ENCODE data around the gene PUSL1.
"Not testable (repeated sequence)": the region's sequence is repeated elsewhere in the genome, so short reads cannot be mapped to it uniquely, and the experiment has no call there.

Gene PUSL1

GRCh38 chr1:1309251-1310108 is 1.1 kb downstream of the PUSL1 start:
- in situ Hi-C loops (cut with MboI; ENCODE audit: low sequenced_read_pairs), result no loop called here

- in situ Hi-C loops (cut with MboI; ENCODE audit: low sequenced_read_pairs), result no loop called here
Observed at GRCh38 chr1:1310109-1310385, 1.6 kb downstream of the PUSL1 start.

GRCh38 chr1:1310476-1311053 is 2.2 kb downstream of the PUSL1 start:
- in situ Hi-C loops (cut with MboI; ENCODE audit: low sequenced_read_pairs), result no loop called here

- in situ Hi-C loops (cut with MboI; ENCODE audit: low sequenced_read_pairs), result no loop called here
Observed at GRCh38 chr1:1311107-1312104, 3.0 kb downstream of the PUSL1 start.

GRCh38 chr1:1312450-1313314 is 4.3 kb downstream of the PUSL1 start:
- in situ Hi-C loops (cut with MboI; ENCODE audit: low sequenced_read_pairs), result no loop called here

- in situ Hi-C loops (cut with MboI; ENCODE audit: low sequenced_read_pairs), result no loop called here
Observed at GRCh38 chr1:1313500-1314236, 5.3 kb downstream of the PUSL1 start.

- in situ Hi-C loops (cut with MboI; ENCODE audit: low sequenced_read_pairs), result no loop called here
Observed at GRCh38 chr1:1314237-1314586, 5.8 kb downstream of the PUSL1 start.

- in situ Hi-C loops (cut with MboI; ENCODE audit: low sequenced_read_pairs), result no loop called here
Observed at GRCh38 chr1:1314678-1315335, 6.4 kb downstream of the PUSL1 start.

GRCh38 chr1:1315435-1315954 is 7.1 kb downstream of the PUSL1 start:
- in situ Hi-C loops (cut with MboI; ENCODE audit: low sequenced_read_pairs), result no loop called here

GRCh38 chr1:1316199-1316598 is 7.8 kb downstream of the PUSL1 start:
- in situ Hi-C loops (cut with MboI; ENCODE audit: low sequenced_read_pairs), result not testable (repeated sequence)

GRCh38 chr1:1317420-1317819 is 9.0 kb downstream of the PUSL1 start:
- in situ Hi-C loops (cut with MboI; ENCODE audit: low sequenced_read_pairs), result no loop called here

- in situ Hi-C loops (cut with MboI; ENCODE audit: low sequenced_read_pairs), result no loop called here
Observed at GRCh38 chr1:1318131-1318652, 9.8 kb downstream of the PUSL1 start.

GRCh38 chr1:1318777-1319645 is 10.6 kb downstream of the PUSL1 start:
- in situ Hi-C loops (cut with MboI; ENCODE audit: low sequenced_read_pairs), result no loop called here

GRCh38 chr1:1319646-1319941 is 11.2 kb downstream of the PUSL1 start:
- in situ Hi-C loops (cut with MboI; ENCODE audit: low sequenced_read_pairs), result no loop called here

GRCh38 chr1:1320666-1321448 is 12.5 kb downstream of the PUSL1 start:
- in situ Hi-C loops (cut with MboI; ENCODE audit: low sequenced_read_pairs), result no loop called here

- in situ Hi-C loops (cut with MboI; ENCODE audit: low sequenced_read_pairs), result no loop called here
Observed at GRCh38 chr1:1321477-1321876, 13.1 kb downstream of the PUSL1 start.

- in situ Hi-C loops (cut with MboI; ENCODE audit: low sequenced_read_pairs), result no loop called here
Observed at GRCh38 chr1:1322418-1322817, 14.0 kb downstream of the PUSL1 start.

- in situ Hi-C loops (cut with MboI; ENCODE audit: low sequenced_read_pairs), result no loop called here
Observed at GRCh38 chr1:1322952-1323351, 14.6 kb downstream of the PUSL1 start.

Measured in HL-60/S4 treated with phorbol 12-myristate 13-acetate at 8.2 ng/mL for 4 days and 3 days (cell line).